Ovary (tissue), 3 donors: ENCODE data around the gene SLC30A2.

Source experiments
- EP300 ChIP-seq: sonication (generic); formaldehyde crosslinking; IDR thresholded peaks from one replicate; pipeline ENCODE4 v1.6.1; 2017; ENCODE audit warnings: antibody characterized with exemption
- POLR2A ChIP-seq: fragments of 450-650 bp; IDR thresholded peaks from one replicate; pipeline ENCODE4 v1.6.1; 2017; ENCODE audit warnings: antibody characterized with exemption, mild to moderate bottlenecking, moderate library complexity
- TF ChIP-seq, protein P1 (sequence below), 3 donors: fragments of 450-650 bp in 2 of 3; fragments of 200-600 bp in 1 of 3; IDR thresholded peaks; one replicate each; pipeline versions ENCODE4 v1.5.1 to v1.8.0; 2016 to 2022; ENCODE audit warnings: antibody characterized with exemption in 3 of 3, mild to moderate bottlenecking in 1 of 3
- donor health status: DM: no; HTN: no; CAD: no.

- TF ChIP-seq, protein P1, sequence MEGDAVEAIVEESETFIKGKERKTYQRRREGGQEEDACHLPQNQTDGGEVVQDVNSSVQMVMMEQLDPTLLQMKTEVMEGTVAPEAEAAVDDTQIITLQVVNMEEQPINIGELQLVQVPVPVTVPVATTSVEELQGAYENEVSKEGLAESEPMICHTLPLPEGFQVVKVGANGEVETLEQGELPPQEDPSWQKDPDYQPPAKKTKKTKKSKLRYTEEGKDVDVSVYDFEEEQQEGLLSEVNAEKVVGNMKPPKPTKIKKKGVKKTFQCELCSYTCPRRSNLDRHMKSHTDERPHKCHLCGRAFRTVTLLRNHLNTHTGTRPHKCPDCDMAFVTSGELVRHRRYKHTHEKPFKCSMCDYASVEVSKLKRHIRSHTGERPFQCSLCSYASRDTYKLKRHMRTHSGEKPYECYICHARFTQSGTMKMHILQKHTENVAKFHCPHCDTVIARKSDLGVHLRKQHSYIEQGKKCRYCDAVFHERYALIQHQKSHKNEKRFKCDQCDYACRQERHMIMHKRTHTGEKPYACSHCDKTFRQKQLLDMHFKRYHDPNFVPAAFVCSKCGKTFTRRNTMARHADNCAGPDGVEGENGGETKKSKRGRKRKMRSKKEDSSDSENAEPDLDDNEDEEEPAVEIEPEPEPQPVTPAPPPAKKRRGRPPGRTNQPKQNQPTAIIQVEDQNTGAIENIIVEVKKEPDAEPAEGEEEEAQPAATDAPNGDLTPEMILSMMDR (IDR thresholded peaks at IDR 0.05): no peak
- TF ChIP-seq POLR2A (no peak), EP300 (no peak)
Measured at GRCh38 chr1:26006710-26007109, 39.2 kb downstream of the SLC30A2 start.
